ENCODE data around the gene CAAP1.

- TF ChIP-seq CTCF (IDR thresholded peaks at IDR 0.05): no peak
- TF ChIP-seq POLR2A (IDR thresholded peaks at IDR 0.05): no peak
These were observed 89.7 kb downstream of the CAAP1 start for GRCh38 chr9:26802921-26803320.

Measured in adrenal gland (tissue), 5 donors.